WTC11 (cell line): ENCODE data around the gene RPS6KA2. TPM values are rescaled to one million over a fixed set of nuclear protein-coding genes. Genes with fewer than 3 reads are reported as not detected.

Experiments
- ATAC-seq: fragments of 200-7000 bp; cut with Tn5 transposase; 2 replicates; pipeline ENCODE4 v1.10.0; 2021; ENCODE audit warnings: mild to moderate bottlenecking, moderate library complexity
- CTCF ChIA-PET: fragments of 300-600 bp; sonication (Branson Sonifier 250); formaldehyde crosslinking; loops from one replicate; lab custom pipeline; 2021; ENCODE audit warnings: antibody characterized with exemption; lab: Charles Lee
- POLR2A ChIA-PET: fragments of 350-600 bp; sonication (Branson Sonifier 250); formaldehyde crosslinking; loops from one replicate; lab custom pipeline; 2021; ENCODE audit warnings: antibody characterized with exemption; lab: Charles Lee
- DNase-seq: peaks from one replicate; pipeline ENCODE4 v3.0.0; 2021; ENCODE audit warnings: low spot score
- H3K27ac Mint-ChIP-seq: 2 replicates; pipeline ENCODE4 v1.8.0; 2021; ENCODE audit warnings: mixed read lengths
- H3K27me3 Mint-ChIP-seq: 2 replicates; pipeline ENCODE4 v1.8.0; 2021; ENCODE audit warnings: low read depth, mild to moderate bottlenecking, moderate library complexity, mixed read lengths
- H3K36me3 Mint-ChIP-seq: 2 replicates; pipeline ENCODE4 v1.8.0; 2021; ENCODE audit warnings: mixed read lengths
- H3K4me1 Mint-ChIP-seq: 2 replicates; pipeline ENCODE4 v1.8.0; 2022; ENCODE audit warnings: mixed read lengths
- H3K4me3 Mint-ChIP-seq: 2 replicates; pipeline ENCODE4 v1.8.0; 2021; ENCODE audit warnings: mild to moderate bottlenecking, moderate library complexity, mixed read lengths
- H3K9me3 Mint-ChIP-seq: 2 replicates; pipeline ENCODE4 v1.8.0; 2021; ENCODE audit warnings: mixed read lengths
- E2F5 ChIP-seq: sonication (generic); formaldehyde crosslinking; IDR thresholded peaks from 2 replicates; pipeline ENCODE4 v1.8.1; 2022; ENCODE audit warnings: mild to moderate bottlenecking, moderate library complexity, missing genetic modification reagents
- ERG ChIP-seq: fragments of 250-450 bp; sonication (Bioruptor Pico); IDR thresholded peaks from 2 replicates; pipeline ENCODE4 v1.8.0; 2021; ENCODE audit warnings: mild to moderate bottlenecking
- FOXJ3 ChIP-seq: sonication (generic); formaldehyde crosslinking; IDR thresholded peaks from 2 replicates; pipeline ENCODE4 v1.9.0; 2021; ENCODE audit warnings: missing genetic modification reagents, mild to moderate bottlenecking, borderline replicate concordance
- FOXK1 ChIP-seq: sonication (generic); formaldehyde crosslinking; IDR thresholded peaks from 2 replicates; pipeline ENCODE4 v1.8.0; 2022; ENCODE audit warnings: mild to moderate bottlenecking, moderate library complexity, missing genetic modification reagents
- GABPB1 ChIP-seq: sonication (generic); formaldehyde crosslinking; IDR thresholded peaks from 2 replicates; pipeline ENCODE4 v1.8.1; 2023; ENCODE audit warnings: mild to moderate bottlenecking, missing genetic modification reagents
- GTF2I ChIP-seq: fragments of 250-450 bp; sonication (Bioruptor Pico); conservative IDR thresholded peaks from 2 replicates; pipeline ENCODE4 v1.4.0; 2021; ENCODE audit warnings: mild to moderate bottlenecking
- HMGA2 ChIP-seq: fragments of 250-450 bp; sonication (Bioruptor Pico); IDR thresholded peaks from 2 replicates; pipeline ENCODE4 v1.4.0; 2021; ENCODE audit warnings: mild to moderate bottlenecking, moderate library complexity
- KAT7 ChIP-seq: sonication (generic); formaldehyde crosslinking; IDR thresholded peaks from 2 replicates; pipeline ENCODE4 v1.8.1; 2023; ENCODE audit warnings: missing genetic modification reagents, mild to moderate bottlenecking, borderline replicate concordance
- MLX ChIP-seq: sonication (generic); formaldehyde crosslinking; IDR thresholded peaks from 2 replicates; pipeline ENCODE4 v1.8.1; 2023; ENCODE audit warnings: mild to moderate bottlenecking, missing genetic modification reagents, moderate library complexity
- NFE2L1 ChIP-seq: sonication (generic); formaldehyde crosslinking; IDR thresholded peaks from 2 replicates; pipeline ENCODE4 v1.8.1; 2023; ENCODE audit warnings: missing genetic modification reagents
- NR2C2 ChIP-seq: sonication (generic); formaldehyde crosslinking; IDR thresholded peaks from 2 replicates; pipeline ENCODE4 v1.8.0; 2022; ENCODE audit warnings: mild to moderate bottlenecking, missing genetic modification reagents
- OVOL2 ChIP-seq: fragments of 250-450 bp; sonication (Bioruptor Pico); IDR thresholded peaks from 2 replicates; pipeline ENCODE4 v1.9.0; 2021; ENCODE audit warnings: mild to moderate bottlenecking, borderline replicate concordance
- USF1 ChIP-seq: sonication (generic); formaldehyde crosslinking; IDR thresholded peaks from 2 replicates; pipeline ENCODE4 v1.8.0; 2022; ENCODE audit warnings: mild to moderate bottlenecking, missing genetic modification reagents
- ZNF396 ChIP-seq: fragments of 250-450 bp; sonication (Bioruptor Pico); IDR thresholded peaks from 2 replicates; pipeline ENCODE4 v1.8.0; 2021; ENCODE audit warnings: mild to moderate bottlenecking, moderate library complexity, borderline replicate concordance
- ZNF416 ChIP-seq: fragments of 250-450 bp; sonication (Bioruptor Pico); IDR thresholded peaks from 2 replicates; pipeline ENCODE4 v1.9.0; 2021; ENCODE audit warnings: mild to moderate bottlenecking, inconsistent platforms
- ZNF423 ChIP-seq: fragments of 250-450 bp; sonication (Bioruptor Pico); IDR thresholded peaks from 2 replicates; pipeline ENCODE4 v2.1.2; 2022; ENCODE audit warnings: mild to moderate bottlenecking, moderate library complexity
- ZNF671 ChIP-seq: fragments of 250-450 bp; sonication (Bioruptor Pico); IDR thresholded peaks from 2 replicates; pipeline ENCODE4 v1.8.0; 2021; ENCODE audit warnings: mild to moderate bottlenecking
- total RNA-seq: library from RNA; stranded (reverse); gene quantifications from 3 replicates; pipeline ENCODE4 v1.2.3, GENCODE V29; 2021
- TF ChIP-seq, protein P1 (sequence below): sonication (generic); formaldehyde crosslinking; IDR thresholded peaks from 2 replicates; pipeline ENCODE4 v1.8.1; 2023; ENCODE audit warnings: mild to moderate bottlenecking, missing genetic modification reagents, borderline replicate concordance
- TF ChIP-seq, protein P2 (sequence below): fragments of 250-450 bp; sonication (Bioruptor Pico); conservative IDR thresholded peaks from 2 replicates; pipeline ENCODE4 v1.9.0; 2021; ENCODE audit warnings: mild to moderate bottlenecking

Gene RPS6KA2
- total RNA-seq, 1 experiment from 2014 or later = 24.2 TPM

- no peaks in the 10 kb centered on the region for H3K36me3 Mint-ChIP-seq
- no peak for ATAC-seq
- TF ChIP-seq GTF2I (no peak), KAT7 (CRISPR knock-in tag) (no peak), NR2C2 (CRISPR knock-in tag) (no peak), FOXJ3 (CRISPR knock-in tag) (no peak), USF1 (no peak), ZNF396 (CRISPR knock-in tag) (no peak), ERG (CRISPR knock-in tag) (no peak), NFE2L1 (no peak), ZNF423 (CRISPR knock-in tag) (no peak), GABPB1 (CRISPR knock-in tag) (no peak)
- TF ChIP-seq, protein P1, sequence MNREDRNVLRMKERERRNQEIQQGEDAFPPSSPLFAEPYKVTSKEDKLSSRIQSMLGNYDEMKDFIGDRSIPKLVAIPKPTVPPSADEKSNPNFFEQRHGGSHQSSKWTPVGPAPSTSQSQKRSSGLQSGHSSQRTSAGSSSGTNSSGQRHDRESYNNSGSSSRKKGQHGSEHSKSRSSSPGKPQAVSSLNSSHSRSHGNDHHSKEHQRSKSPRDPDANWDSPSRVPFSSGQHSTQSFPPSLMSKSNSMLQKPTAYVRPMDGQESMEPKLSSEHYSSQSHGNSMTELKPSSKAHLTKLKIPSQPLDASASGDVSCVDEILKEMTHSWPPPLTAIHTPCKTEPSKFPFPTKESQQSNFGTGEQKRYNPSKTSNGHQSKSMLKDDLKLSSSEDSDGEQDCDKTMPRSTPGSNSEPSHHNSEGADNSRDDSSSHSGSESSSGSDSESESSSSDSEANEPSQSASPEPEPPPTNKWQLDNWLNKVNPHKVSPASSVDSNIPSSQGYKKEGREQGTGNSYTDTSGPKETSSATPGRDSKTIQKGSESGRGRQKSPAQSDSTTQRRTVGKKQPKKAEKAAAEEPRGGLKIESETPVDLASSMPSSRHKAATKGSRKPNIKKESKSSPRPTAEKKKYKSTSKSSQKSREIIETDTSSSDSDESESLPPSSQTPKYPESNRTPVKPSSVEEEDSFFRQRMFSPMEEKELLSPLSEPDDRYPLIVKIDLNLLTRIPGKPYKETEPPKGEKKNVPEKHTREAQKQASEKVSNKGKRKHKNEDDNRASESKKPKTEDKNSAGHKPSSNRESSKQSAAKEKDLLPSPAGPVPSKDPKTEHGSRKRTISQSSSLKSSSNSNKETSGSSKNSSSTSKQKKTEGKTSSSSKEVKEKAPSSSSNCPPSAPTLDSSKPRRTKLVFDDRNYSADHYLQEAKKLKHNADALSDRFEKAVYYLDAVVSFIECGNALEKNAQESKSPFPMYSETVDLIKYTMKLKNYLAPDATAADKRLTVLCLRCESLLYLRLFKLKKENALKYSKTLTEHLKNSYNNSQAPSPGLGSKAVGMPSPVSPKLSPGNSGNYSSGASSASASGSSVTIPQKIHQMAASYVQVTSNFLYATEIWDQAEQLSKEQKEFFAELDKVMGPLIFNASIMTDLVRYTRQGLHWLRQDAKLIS (CRISPR knock-in tag) = no peak
- TF ChIP-seq, all 79 proteins: peak for 0
- POLR2A ChIA-PET = no interaction called here
- CTCF ChIA-PET = no interaction called here
- Mint-ChIP-seq H3K27me3 (no peaks in the 10 kb centered on the region), H3K4me3 (no peak overlapping the region), H3K4me1 (peaks cover 36% of the 10 kb centered on the region), H3K27ac (no peak overlapping the region), H3K9me3 (no peaks in the 10 kb centered on the region)
- no peak for DNase-seq
These were observed 31.8 kb downstream of the RPS6KA2 start for GRCh38 chr6:166595061-166595780.

DNA sequence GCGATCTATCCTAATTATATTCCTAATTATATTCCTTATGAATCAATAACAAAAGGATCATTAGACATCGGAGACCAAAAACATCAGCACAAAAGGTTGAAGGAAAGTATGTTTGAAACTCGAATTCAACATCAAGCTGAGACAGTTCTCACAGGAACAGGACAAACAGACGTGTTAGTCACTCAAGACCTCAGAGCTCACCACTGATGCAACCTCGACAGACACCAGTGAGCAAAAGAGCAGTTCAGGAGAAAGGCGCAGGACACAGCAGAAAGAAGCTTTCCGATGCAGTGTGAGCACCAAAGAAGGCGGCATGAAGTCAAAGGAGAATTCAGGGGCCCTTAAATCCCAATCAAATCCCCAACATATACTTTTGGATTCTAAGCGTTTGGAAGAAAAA lies 34.2 kb downstream of the RPS6KA2 start:
- no peaks in the 10 kb centered on the region for H3K36me3 Mint-ChIP-seq
- H3K4me1 Mint-ChIP-seq = peaks cover 39% of the 10 kb centered on the region
- no peaks in the 10 kb centered on the region for H3K9me3 Mint-ChIP-seq
- H3K27ac Mint-ChIP-seq = 0 out of 2 replicates have a peak overlapping the region, but pooled peaks have one; percentile 3
- H3K4me3 Mint-ChIP-seq = no peak overlapping the region
- TF ChIP-seq ZNF423 (CRISPR knock-in tag) (no peak), ZNF416 (CRISPR knock-in tag) (no peak), ZNF671 (CRISPR knock-in tag) (no peak), GABPB1 (CRISPR knock-in tag) (no peak), FOXJ3 (CRISPR knock-in tag) (no peak), GTF2I (no peak), NFE2L1 (no peak), E2F5 (CRISPR knock-in tag) (no peak), OVOL2 (CRISPR knock-in tag) (no peak), HMGA2 (CRISPR knock-in tag) (no peak), MLX (CRISPR knock-in tag) (no peak), FOXK1 (CRISPR knock-in tag) (no peak)
- TF ChIP-seq, protein P2, sequence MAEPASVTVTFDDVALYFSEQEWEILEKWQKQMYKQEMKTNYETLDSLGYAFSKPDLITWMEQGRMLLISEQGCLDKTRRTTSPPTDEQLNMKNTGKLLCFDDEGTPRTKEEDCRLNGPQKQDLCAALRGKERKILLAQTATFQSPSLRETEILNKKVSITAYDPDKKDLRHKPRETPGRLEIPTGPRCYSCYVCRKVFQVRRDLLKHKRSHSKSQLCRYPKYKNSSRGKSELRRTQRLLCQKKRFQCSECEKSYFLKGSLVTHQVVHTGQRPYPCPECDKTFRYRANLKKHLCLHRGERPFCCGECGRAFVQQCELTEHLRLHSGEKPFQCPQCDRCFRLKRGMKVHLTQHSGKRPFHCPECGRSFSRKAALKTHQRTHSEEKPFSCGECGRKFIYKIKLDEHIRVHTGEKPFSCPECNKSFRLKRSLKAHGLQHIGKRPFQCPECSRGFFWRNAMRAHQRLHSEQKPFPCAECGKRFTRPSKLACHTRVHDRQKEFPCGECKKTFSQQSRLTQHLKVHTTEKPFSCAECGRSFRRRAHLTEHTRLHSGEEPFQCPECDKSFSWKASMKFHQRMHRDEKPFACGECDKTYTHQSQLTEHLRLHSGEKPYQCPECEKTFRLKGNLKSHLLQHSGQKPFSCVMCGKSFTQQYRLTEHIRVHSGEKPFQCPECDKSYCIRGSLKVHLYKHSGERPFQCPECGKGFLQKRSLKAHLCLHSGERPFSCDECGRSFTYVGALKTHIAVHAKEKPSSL = no peak
- no peaks in the 10 kb centered on the region for H3K27me3 Mint-ChIP-seq
- DNase-seq (no peak), ATAC-seq (no peak)
- POLR2A ChIA-PET = no interaction called here
- CTCF ChIA-PET = no interaction called here
